ENCODE data around the gene MYO7B.

The MYO7B gene

DNA sequence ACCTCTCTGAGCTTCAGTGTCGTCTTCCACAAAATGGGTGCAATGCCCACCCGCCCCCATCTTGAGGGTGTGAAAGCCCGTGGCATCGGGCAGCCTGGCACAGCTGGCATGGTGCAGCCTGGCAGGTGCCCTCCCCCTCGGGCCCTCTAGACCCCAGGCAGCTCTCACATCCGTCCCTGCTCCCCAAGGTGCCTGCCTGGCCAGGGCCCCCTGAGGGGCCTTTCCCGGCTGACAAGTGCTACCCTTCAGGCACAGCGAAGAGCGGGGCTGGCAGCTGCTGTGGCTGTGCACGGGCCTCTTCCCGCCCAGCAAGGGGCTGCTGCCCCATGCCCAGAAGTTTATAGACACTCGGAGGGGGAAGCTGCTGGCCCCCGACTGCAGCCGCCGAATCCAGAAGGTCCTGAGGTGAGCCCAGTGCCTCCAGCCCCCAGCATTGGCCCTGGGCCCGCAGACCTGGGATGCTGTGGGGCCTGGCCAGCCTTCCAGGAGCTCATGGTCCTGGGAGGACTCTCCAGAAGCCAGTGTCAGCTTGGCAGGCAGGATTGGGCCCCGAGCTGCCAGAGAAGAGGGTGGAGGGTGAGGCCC lies 96.6 kb downstream of the MYO7B start:
- H3K27me3 ChIP-seq (ENCODE audit: insufficient read depth, poor library complexity, severe bottlenecking) = no peaks in the 10 kb centered on the region
- peaks cover under 1% of the 10 kb centered on the region for H3K4me1 ChIP-seq (ENCODE audit: insufficient read depth, poor library complexity, severe bottlenecking)
- H3K9me3 ChIP-seq (ENCODE audit: severe bottlenecking) = no peaks in the 10 kb centered on the region
- TF ChIP-seq, protein P1, sequence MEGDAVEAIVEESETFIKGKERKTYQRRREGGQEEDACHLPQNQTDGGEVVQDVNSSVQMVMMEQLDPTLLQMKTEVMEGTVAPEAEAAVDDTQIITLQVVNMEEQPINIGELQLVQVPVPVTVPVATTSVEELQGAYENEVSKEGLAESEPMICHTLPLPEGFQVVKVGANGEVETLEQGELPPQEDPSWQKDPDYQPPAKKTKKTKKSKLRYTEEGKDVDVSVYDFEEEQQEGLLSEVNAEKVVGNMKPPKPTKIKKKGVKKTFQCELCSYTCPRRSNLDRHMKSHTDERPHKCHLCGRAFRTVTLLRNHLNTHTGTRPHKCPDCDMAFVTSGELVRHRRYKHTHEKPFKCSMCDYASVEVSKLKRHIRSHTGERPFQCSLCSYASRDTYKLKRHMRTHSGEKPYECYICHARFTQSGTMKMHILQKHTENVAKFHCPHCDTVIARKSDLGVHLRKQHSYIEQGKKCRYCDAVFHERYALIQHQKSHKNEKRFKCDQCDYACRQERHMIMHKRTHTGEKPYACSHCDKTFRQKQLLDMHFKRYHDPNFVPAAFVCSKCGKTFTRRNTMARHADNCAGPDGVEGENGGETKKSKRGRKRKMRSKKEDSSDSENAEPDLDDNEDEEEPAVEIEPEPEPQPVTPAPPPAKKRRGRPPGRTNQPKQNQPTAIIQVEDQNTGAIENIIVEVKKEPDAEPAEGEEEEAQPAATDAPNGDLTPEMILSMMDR (IDR thresholded peaks at IDR 0.05; ENCODE audit: poor library complexity, severe bottlenecking) = no peak
- no peak overlapping the region for H3K27ac ChIP-seq (ENCODE audit: poor library complexity, severe bottlenecking)
- DNase-seq (ENCODE audit: low spot score) (no peak), ATAC-seq (ENCODE audit: low read depth) (no peak)
- no peaks in the 10 kb centered on the region for H3K36me3 ChIP-seq (ENCODE audit: low read depth)
- H3K4me3 ChIP-seq (ENCODE audit: severe bottlenecking) = no peak overlapping the region

DNA sequence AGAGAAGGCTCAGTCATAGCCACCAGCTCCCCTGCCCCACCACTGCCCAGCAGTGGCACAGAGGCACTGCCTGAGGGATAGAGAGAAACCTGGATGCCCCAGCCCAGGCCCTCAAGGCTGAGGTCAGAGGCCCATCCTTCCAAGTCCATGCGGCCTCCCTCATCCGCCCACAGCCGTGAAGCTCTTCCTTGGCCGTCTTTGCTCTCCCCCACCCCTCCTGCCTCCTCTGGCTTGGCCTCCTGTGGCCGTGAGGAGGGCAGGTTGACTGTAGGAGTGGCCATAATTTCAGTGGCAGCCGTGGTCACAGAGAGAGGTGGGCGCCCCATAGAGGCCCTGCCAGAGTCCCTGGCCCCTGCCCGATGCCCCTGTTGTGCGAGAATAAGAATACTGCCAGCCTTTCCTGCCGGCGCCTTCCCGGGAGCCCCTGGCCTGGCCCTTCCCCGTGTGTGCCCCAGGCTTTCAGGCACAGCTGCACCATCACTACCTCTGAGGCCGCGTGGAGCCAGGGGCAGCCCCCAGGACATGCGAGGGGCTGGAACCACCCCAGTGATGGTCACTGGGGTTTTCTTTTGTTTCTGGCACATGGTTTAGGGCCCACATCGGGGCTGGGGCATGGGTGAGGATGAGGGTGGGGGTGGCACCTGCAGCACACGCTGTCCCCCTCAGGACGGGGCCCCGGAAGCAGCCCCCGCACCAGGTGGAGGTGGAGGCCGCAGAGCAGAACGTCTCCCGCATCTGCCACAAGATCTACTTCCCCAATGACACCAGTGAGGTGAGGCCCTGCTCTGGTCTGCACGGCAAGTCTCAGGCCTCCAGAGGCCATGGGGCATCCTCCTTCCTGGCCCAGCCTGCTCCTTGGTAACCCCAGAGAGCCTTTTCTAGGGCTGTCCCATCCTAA lies 97.4 kb downstream of the MYO7B start:
- Histone ChIP-seq H3K27ac (ENCODE audit: poor library complexity, severe bottlenecking) (no peak overlapping the region), H3K4me1 (ENCODE audit: insufficient read depth, poor library complexity, severe bottlenecking) (peaks cover 8% of the 10 kb centered on the region), H3K27me3 (ENCODE audit: insufficient read depth, poor library complexity, severe bottlenecking) (no peaks in the 10 kb centered on the region), H3K36me3 (ENCODE audit: low read depth) (no peaks in the 10 kb centered on the region), H3K9me3 (ENCODE audit: severe bottlenecking) (no peaks in the 10 kb centered on the region), H3K4me3 (ENCODE audit: severe bottlenecking) (no peak overlapping the region)
- TF ChIP-seq, protein P1 (IDR thresholded peaks at IDR 0.05; ENCODE audit: poor library complexity, severe bottlenecking) = no peak
- no peak for DNase-seq (ENCODE audit: low spot score)
- no peak for ATAC-seq (ENCODE audit: low read depth)

DNA sequence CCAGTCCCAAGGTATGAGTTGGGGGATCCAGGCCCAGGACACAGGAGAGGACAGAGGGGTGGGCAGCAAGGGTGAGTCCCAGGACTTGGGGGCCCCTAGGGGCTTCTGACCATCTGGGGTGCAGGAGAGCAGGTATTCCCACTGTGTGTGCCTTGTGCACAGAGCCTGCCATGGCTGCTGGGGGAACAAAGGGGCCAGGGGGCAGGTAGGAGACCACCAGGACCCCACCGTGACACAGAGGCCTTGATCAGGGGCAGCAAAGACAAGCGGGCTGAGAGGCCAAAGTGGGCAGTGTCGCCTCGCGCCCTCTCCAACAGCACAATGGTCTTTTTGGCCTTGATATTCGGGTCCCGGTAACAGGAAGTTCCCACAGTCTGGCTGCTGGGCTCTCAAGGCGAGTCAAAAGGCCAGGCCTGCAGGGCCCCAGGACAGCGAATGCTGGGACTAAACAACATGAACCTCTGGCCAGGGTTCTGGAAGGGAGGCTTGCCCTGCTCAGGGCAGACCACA lies 98.1 kb downstream of the MYO7B start:
- H3K27ac ChIP-seq (ENCODE audit: poor library complexity, severe bottlenecking) = no peak overlapping the region
- no peaks in the 10 kb centered on the region for H3K27me3 ChIP-seq (ENCODE audit: insufficient read depth, poor library complexity, severe bottlenecking)
- no peak for ATAC-seq (ENCODE audit: low read depth)

DNA sequence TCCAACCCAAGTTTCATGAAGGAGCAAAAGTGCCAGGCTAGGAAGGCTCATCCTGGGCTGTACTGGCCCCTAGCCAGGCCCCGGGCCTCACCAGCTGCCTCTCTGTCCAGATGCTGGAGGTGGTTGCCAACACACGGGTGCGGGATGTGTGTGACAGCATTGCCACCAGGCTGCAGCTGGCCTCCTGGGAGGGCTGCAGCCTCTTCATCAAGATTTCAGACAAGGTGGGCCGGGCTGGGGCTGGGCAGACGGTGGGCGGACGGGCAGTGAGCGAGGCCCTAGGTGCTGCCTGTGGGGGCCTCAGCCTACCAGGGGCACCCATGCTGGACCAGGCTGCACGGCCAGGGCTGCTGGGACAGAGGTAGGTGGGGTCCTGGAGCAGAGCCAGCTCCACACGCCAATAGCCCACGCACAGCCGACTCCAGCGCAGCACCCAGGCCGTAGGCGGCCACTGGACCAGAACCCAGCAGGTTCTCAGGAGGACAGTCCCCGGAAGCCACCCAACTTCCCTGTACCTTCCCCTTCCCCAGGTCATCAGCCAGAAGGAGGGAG lies 98.7 kb downstream of the MYO7B start:
- DNase-seq (ENCODE audit: low spot score) (no peak), ATAC-seq (ENCODE audit: low read depth) (no peak)
- Histone ChIP-seq H3K27ac (ENCODE audit: poor library complexity, severe bottlenecking) (no peak overlapping the region), H3K9me3 (ENCODE audit: severe bottlenecking) (no peaks in the 10 kb centered on the region), H3K27me3 (ENCODE audit: insufficient read depth, poor library complexity, severe bottlenecking) (no peaks in the 10 kb centered on the region), H3K36me3 (ENCODE audit: low read depth) (no peaks in the 10 kb centered on the region), H3K4me3 (ENCODE audit: severe bottlenecking) (no peak overlapping the region), H3K4me1 (ENCODE audit: insufficient read depth, poor library complexity, severe bottlenecking) (peaks cover 12% of the 10 kb centered on the region)
- TF ChIP-seq, protein P1 (IDR thresholded peaks at IDR 0.05; ENCODE audit: poor library complexity, severe bottlenecking) = no peak

More for the DNA sequence above, 98.1 kb downstream of the MYO7B start:
- Histone ChIP-seq H3K4me1 (ENCODE audit: insufficient read depth, poor library complexity, severe bottlenecking) (peaks cover 12% of the 10 kb centered on the region), H3K9me3 (ENCODE audit: severe bottlenecking) (no peaks in the 10 kb centered on the region), H3K4me3 (ENCODE audit: severe bottlenecking) (no peak overlapping the region), H3K36me3 (ENCODE audit: low read depth) (no peaks in the 10 kb centered on the region)
- TF ChIP-seq, protein P1 (IDR thresholded peaks at IDR 0.05; ENCODE audit: poor library complexity, severe bottlenecking) = no peak
- no peak for DNase-seq (ENCODE audit: low spot score)
